GM12801 (cell line): Measurements from ENCODE around the gene PDX1.

Source experiments
- CTCF ChIP-seq: IDR thresholded peaks from one replicate; pipeline ENCODE4 v1.5.1; 2011; ENCODE audit warnings: control low read depth; ENCODE audit not compliant: insufficient read length; ENCODE audit errors: extremely low read depth

PDX1 gene

GRCh38 chr13:27919934-27920676 is at the start of gene PDX1:
PDX1 (plus strand) TSS chr13:27920000; CDS start chr13:27920139, 139 bp downstream.
- no peak for TF ChIP-seq CTCF

GRCh38 chr13:27878274-27878673 is 41.5 kb upstream of the PDX1 start:
- TF ChIP-seq CTCF, result no peak

- no peak for TF ChIP-seq CTCF
Observed at GRCh38 chr13:27889471-27889870, 30.3 kb upstream of the PDX1 start.

GRCh38 chr13:27896726-27897125 is 23.1 kb upstream of the PDX1 start:
- TF ChIP-seq CTCF, result no peak

GRCh38 chr13:27904719-27905118 is 15.1 kb upstream of the PDX1 start:
- TF ChIP-seq CTCF, result no peak

GRCh38 chr13:27905650-27906049 is 14.2 kb upstream of the PDX1 start:
- TF ChIP-seq CTCF, result no peak

- TF ChIP-seq CTCF, result no peak
Observed at GRCh38 chr13:27907121-27907787, 12.5 kb upstream of the PDX1 start.
